Measurements from ENCODE around the gene SFSWAP. TPM values are rescaled to one million over a fixed set of nuclear protein-coding genes. Genes with fewer than 3 reads are reported as not detected.

The SFSWAP gene
- total and polyA plus RNA-seq, 2 experiments from 2014 or later, result 16.3 to 17.6 TPM

DNA sequence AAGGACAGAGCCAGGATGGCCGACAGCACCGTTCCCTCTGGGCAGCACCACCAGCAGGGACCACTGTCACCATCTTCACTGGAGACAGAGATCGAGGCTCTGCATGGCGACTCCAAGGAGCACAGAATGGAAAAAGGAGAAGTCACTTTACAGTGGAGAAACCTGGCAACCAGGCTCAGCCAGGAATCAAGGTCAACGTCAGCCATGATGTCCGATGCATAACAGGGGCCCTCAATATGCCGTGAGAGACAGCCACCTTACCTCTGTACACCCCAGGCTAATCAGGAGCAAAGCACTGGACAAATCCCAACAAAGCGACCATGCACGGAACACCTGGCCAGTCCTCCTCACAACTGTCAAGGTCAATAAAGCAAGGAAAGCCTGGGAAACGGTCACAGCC, 20.6 kb upstream of the SFSWAP start:
- Histone ChIP-seq H3K9me2 (ENCODE audit: insufficient read depth) (no peaks in the 10 kb centered on the region), H2AFZ (no peak overlapping the region), H3K9me3 (ENCODE audit: low read depth) (no peaks in the 10 kb centered on the region), H3K27me3 (replicated peaks; ENCODE audit: insufficient read depth) (no peaks in the 10 kb centered on the region; the same call in 1 of the 2 replicates), H4K20me1 (ENCODE audit: insufficient read depth) (no peaks in the 10 kb centered on the region), H3K79me2 (ENCODE audit: insufficient read depth) (no peaks in the 10 kb centered on the region), H3K9ac (no peak overlapping the region), H3F3A (ENCODE audit: insufficient read depth) (no peaks in the 10 kb centered on the region), H3K4me1 (ENCODE audit: insufficient read depth) (no peaks in the 10 kb centered on the region), H3K36me3 (ENCODE audit: low read depth) (no peaks in the 10 kb centered on the region), H3K27ac (no peak overlapping the region), H3K4me2 (ENCODE audit: unreplicated experiment) (no peak overlapping the region), H3K4me3 (no peak overlapping the region)
- in situ Hi-C loops (cut with MboI), result no loop called here
- no peak for DNase-seq
- 51 to 52% methylated on average over 10 of the region's 10 CpGs for WGBS, 2 experiments (ENCODE audit: low coverage in 1 of 2, low lambda C conversion rate in 2 of 2, missing lambda C conversion rate in 2 of 2)
- TF ChIP-seq EZH2phosphoT487 (IDR thresholded peaks at IDR 0.05; ENCODE audit: insufficient read depth, low read depth), result no peak
- TF ChIP-seq EZH2 (IDR thresholded peaks at IDR 0.05; ENCODE audit: insufficient read depth, poor library complexity, severe bottlenecking), result no peak

- DNase-seq, result no peak
Measured at GRCh38 chr12:131692431-131692830, 18.5 kb upstream of the SFSWAP start.

GRCh38 chr12:131693149-131693548, 17.7 kb upstream of the SFSWAP start:
- DNase-seq, result no peak
- Histone ChIP-seq H3K9me3 (ENCODE audit: low read depth) (no peaks in the 10 kb centered on the region), H3K79me2 (ENCODE audit: insufficient read depth) (no peaks in the 10 kb centered on the region), H2AFZ (no peak overlapping the region), H3K27ac (no peak overlapping the region), H3K4me3 (no peak overlapping the region), H3K9ac (no peak overlapping the region), H3K4me2 (ENCODE audit: unreplicated experiment) (no peak overlapping the region), H3F3A (ENCODE audit: insufficient read depth) (no peaks in the 10 kb centered on the region), H3K4me1 (ENCODE audit: insufficient read depth) (no peaks in the 10 kb centered on the region), H4K20me1 (ENCODE audit: insufficient read depth) (no peaks in the 10 kb centered on the region), H3K9me2 (ENCODE audit: insufficient read depth) (no peaks in the 10 kb centered on the region), H3K27me3 (replicated peaks; ENCODE audit: insufficient read depth) (no peaks in the 10 kb centered on the region; the same call in 1 of the 2 replicates), H3K36me3 (ENCODE audit: low read depth) (no peaks in the 10 kb centered on the region)
- WGBS, 2 experiments (ENCODE audit: low coverage in 1 of 2, low lambda C conversion rate in 2 of 2, missing lambda C conversion rate in 2 of 2), result 62 to 64% methylated on average over 10 of the region's 10 CpGs
- no peak for TF ChIP-seq EZH2 (IDR thresholded peaks at IDR 0.05; ENCODE audit: insufficient read depth, poor library complexity, severe bottlenecking)
- TF ChIP-seq EZH2phosphoT487 (IDR thresholded peaks at IDR 0.05; ENCODE audit: insufficient read depth, low read depth), result no peak
- in situ Hi-C loops (cut with MboI), result no loop called here

More at GRCh38 chr12:131692431-131692830, 18.5 kb upstream of the SFSWAP start:
- Histone ChIP-seq H3K4me3 (no peak overlapping the region), H3K27ac (no peak overlapping the region), H3K79me2 (ENCODE audit: insufficient read depth) (no peaks in the 10 kb centered on the region), H4K20me1 (ENCODE audit: insufficient read depth) (no peaks in the 10 kb centered on the region), H3K27me3 (replicated peaks; ENCODE audit: insufficient read depth) (no peaks in the 10 kb centered on the region; the same call in 1 of the 2 replicates), H3K9ac (no peak overlapping the region), H3K36me3 (ENCODE audit: low read depth) (no peaks in the 10 kb centered on the region), H2AFZ (no peak overlapping the region), H3F3A (ENCODE audit: insufficient read depth) (no peaks in the 10 kb centered on the region), H3K9me2 (ENCODE audit: insufficient read depth) (no peaks in the 10 kb centered on the region), H3K4me1 (ENCODE audit: insufficient read depth) (no peaks in the 10 kb centered on the region), H3K9me3 (ENCODE audit: low read depth) (no peaks in the 10 kb centered on the region), H3K4me2 (ENCODE audit: unreplicated experiment) (no peak overlapping the region)
- WGBS, 2 experiments (ENCODE audit: low coverage in 1 of 2, low lambda C conversion rate in 2 of 2, missing lambda C conversion rate in 2 of 2), result 68 to 72% methylated on average over 19 of the region's 19 CpGs
- TF ChIP-seq EZH2 (IDR thresholded peaks at IDR 0.05; ENCODE audit: insufficient read depth, poor library complexity, severe bottlenecking) (no peak), EZH2phosphoT487 (IDR thresholded peaks at IDR 0.05; ENCODE audit: insufficient read depth, low read depth) (no peak)
- in situ Hi-C loops (cut with MboI), result no loop called here

GRCh38 chr12:131694116-131694838, 16.6 kb upstream of the SFSWAP start:
- no peak overlapping the region for H3K4me2 ChIP-seq (ENCODE audit: unreplicated experiment)
- H2AFZ ChIP-seq, result no peak overlapping the region
- no peaks in the 10 kb centered on the region for H3K79me2 ChIP-seq (ENCODE audit: insufficient read depth)
- H3K36me3 ChIP-seq (ENCODE audit: low read depth), result no peaks in the 10 kb centered on the region
- H3K9me3 ChIP-seq (ENCODE audit: low read depth), result no peaks in the 10 kb centered on the region
- H3K4me3 ChIP-seq, result no peak overlapping the region
- no peak overlapping the region for H3K9ac ChIP-seq
- H4K20me1 ChIP-seq (ENCODE audit: insufficient read depth), result no peaks in the 10 kb centered on the region
- peaks cover 1% of the 10 kb centered on the region; the same call in 1 of the 2 replicates for H3K4me1 ChIP-seq (ENCODE audit: insufficient read depth)
- WGBS, 2 experiments (ENCODE audit: low coverage in 1 of 2, low lambda C conversion rate in 2 of 2, missing lambda C conversion rate in 2 of 2), result 54 to 58% methylated on average over 11 of the region's 11 CpGs
- no peaks in the 10 kb centered on the region; the same call in 1 of the 2 replicates for H3K27me3 ChIP-seq (replicated peaks; ENCODE audit: insufficient read depth)
- in situ Hi-C loops (cut with MboI), result no loop called here
- DNase-seq, result no peak
- TF ChIP-seq EZH2 (IDR thresholded peaks at IDR 0.05; ENCODE audit: insufficient read depth, poor library complexity, severe bottlenecking), result no peak
- no peak for TF ChIP-seq EZH2phosphoT487 (IDR thresholded peaks at IDR 0.05; ENCODE audit: insufficient read depth, low read depth)
- no peak overlapping the region for H3K27ac ChIP-seq
- H3F3A ChIP-seq (ENCODE audit: insufficient read depth), result no peaks in the 10 kb centered on the region
- no peaks in the 10 kb centered on the region for H3K9me2 ChIP-seq (ENCODE audit: insufficient read depth)

All from GM23248 (cell line).